PC-9 (cell line): ENCODE results near the gene SPDYC. TPM values are rescaled to one million over a fixed set of nuclear protein-coding genes. Genes with fewer than 3 reads are reported as not detected.
A peak's percentile ranks its signal among the peaks of the same experiment; 100 is the strongest.

Experiments used
- BruUV-seq: library from RNA; stranded (reverse); fragments of 400-500 nt; replicated peaks from 2 replicates; lab custom pipeline; 2021; lab: Mats Ljungman, UMichigan
- CTCF ChIA-PET: fragments of 300-600 bp; sonication (Branson Sonifier 250); formaldehyde crosslinking; loops from one replicate; lab custom pipeline; 2022; ENCODE audit warnings: antibody characterized with exemption; lab: Charles Lee
- POLR2A ChIA-PET: fragments of 300-600 bp; sonication (Branson Sonifier 250); formaldehyde crosslinking; loops from one replicate; lab custom pipeline; 2022; ENCODE audit warnings: antibody characterized with exemption; ENCODE audit not compliant: unreplicated experiment; lab: Charles Lee
- DNase-seq, 2 experiments: peaks; one replicate each; pipeline versions ENCODE4 v3.0.0 to v3.0.0-alpha.2; 2015 to 2022; ENCODE audit warnings: mixed read lengths in 1 of 2
- H2AFZ ChIP-seq: fragments of 200-600 bp; sonication (generic); 2 replicates; pipeline ENCODE4 v1.8.1; 2017; ENCODE audit warnings: antibody characterized with exemption
- H3F3A ChIP-seq: fragments of 200-600 bp; sonication (generic); 2 replicates; pipeline ENCODE4 v1.8.1; 2017; ENCODE audit warnings: antibody characterized with exemption, mild to moderate bottlenecking, low read depth; ENCODE audit not compliant: insufficient read depth
- H3K27ac ChIP-seq: fragments of 200-600 bp; sonication (generic); 2 replicates; pipeline ENCODE4 v1.6.1; 2016; ENCODE audit warnings: mixed run types
- H3K27me3 ChIP-seq: fragments of 200-600 bp; sonication (generic); 2 replicates; pipeline ENCODE4 v1.6.1; 2016; ENCODE audit warnings: low read depth, mixed run types; ENCODE audit not compliant: insufficient read depth
- H3K36me3 ChIP-seq: fragments of 200-600 bp; sonication (generic); 2 replicates; pipeline ENCODE4 v1.6.1; 2016; ENCODE audit warnings: low read depth, mixed run types
- H3K4me1 ChIP-seq: fragments of 200-600 bp; sonication (generic); replicated peaks from 2 replicates; pipeline ENCODE4 v1.6.1; 2016; ENCODE audit warnings: mixed run types; ENCODE audit not compliant: insufficient read depth
- H3K4me2 ChIP-seq: fragments of 200-600 bp; sonication (generic); 2 replicates; pipeline ENCODE4 v1.6.1; 2017; ENCODE audit warnings: mixed run types
- H3K4me3 ChIP-seq: fragments of 200-600 bp; sonication (generic); 2 replicates; pipeline ENCODE4 v1.6.1; 2016; ENCODE audit warnings: mixed run types
- H3K79me2 ChIP-seq: fragments of 200-600 bp; sonication (generic); 2 replicates; pipeline ENCODE4 v1.6.1; 2017; ENCODE audit warnings: low read depth, mixed run types
- H3K9me2 ChIP-seq: fragments of 200-600 bp; sonication (generic); 2 replicates; pipeline ENCODE4 v1.8.1; 2017; ENCODE audit warnings: mild to moderate bottlenecking; ENCODE audit not compliant: insufficient read depth
- H3K9me3 ChIP-seq: fragments of 200-600 bp; sonication (generic); 2 replicates; pipeline ENCODE4 v1.8.1; 2016; ENCODE audit warnings: low read depth; ENCODE audit not compliant: insufficient read depth
- H4K20me1 ChIP-seq: fragments of 200-600 bp; sonication (generic); 2 replicates; pipeline ENCODE4 v1.8.1; 2017; ENCODE audit not compliant: insufficient read depth
- EZH2 ChIP-seq: fragments of 200-600 bp; sonication (generic); IDR thresholded peaks from 2 replicates; pipeline ENCODE4 v1.8.0; 2017; ENCODE audit warnings: antibody characterized with exemption, low read depth
- intact Hi-C: fragments of 100-400 bp; cut with micrococcal nuclease; formaldehyde crosslinking; loops from one replicate; pipeline ENCODE4 v1.10.0; 2022; ENCODE audit not compliant: unreplicated experiment
- total RNA-seq: library from RNA; stranded (reverse); gene quantifications from 2 replicates; pipeline ENCODE4 v1.2.3, GENCODE V29; 2021
- TF ChIP-seq, protein P1 (sequence below): fragments of 200-600 bp; sonication (generic); conservative IDR thresholded peaks from 2 replicates; pipeline ENCODE4 v1.6.1; 2017; ENCODE audit warnings: mixed run types, antibody characterized with exemption, mild to moderate bottlenecking, moderate library complexity

Gene SPDYC
- total RNA-seq, 1 experiment from 2014 or later, result not detected

DNA sequence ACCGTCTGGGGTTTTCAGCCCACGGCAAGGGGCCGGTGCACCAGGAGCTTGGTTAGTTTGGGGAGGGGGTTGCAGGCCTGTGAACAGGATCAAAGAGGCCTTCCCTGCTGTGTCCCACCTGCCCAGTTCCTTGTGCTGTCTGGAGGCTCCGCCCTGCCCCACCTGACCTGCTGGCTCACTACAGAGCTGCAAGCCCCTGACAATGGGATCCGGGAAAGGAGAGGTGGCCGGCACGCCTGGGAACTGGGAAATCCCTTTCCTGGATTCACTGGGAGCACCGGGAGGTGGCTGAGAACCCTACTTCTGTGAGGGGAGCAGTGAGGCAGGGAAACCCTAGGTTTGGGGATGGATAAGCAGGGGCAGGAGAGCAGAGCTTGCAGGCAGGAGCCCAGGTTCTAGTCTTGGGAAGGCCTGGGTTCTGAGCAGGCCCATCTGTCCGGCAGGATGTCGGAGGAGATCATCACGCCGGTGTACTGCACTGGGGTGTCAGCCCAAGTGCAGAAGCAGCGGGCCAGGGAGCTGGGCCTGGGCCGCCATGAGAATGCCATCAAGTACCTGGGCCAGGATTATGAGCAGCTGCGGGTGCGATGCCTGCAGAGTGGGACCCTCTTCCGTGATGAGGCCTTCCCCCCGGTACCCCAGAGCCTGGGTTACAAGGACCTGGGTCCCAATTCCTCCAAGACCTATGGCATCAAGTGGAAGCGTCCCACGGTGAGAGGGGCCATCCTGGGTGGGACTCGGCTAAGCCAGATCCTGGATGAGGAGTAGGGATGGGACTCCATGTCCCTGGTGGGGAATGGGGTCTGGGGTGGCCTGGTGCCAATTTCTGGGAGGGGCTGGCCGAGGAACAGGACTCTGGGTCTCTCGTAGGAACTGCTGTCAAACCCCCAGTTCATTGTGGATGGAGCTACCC lies 12.5 kb downstream of the SPDYC start:
- peaks cover 19% of the 10 kb centered on the region for H4K20me1 ChIP-seq
- H3K9me3 ChIP-seq, result no peaks in the 10 kb centered on the region
- peaks cover 32% of the 10 kb centered on the region for H3K4me1 ChIP-seq
- DNase-seq, result peak; percentile 63 to 68
- no peaks in the 10 kb centered on the region for H3K9me2 ChIP-seq
- CTCF ChIA-PET, result interaction anchor here (0.5 to 1.6 kb wide), 7 partner anchors 18 to 918 kb away, joined by 3 to 10 read pairs (median 5); partner anchors contain the start of gene ZNHIT2
- H3K4me3 ChIP-seq, result peak overlapping the region; percentile 97
- BruUV-seq, result no TSS peak
- no peaks in the 10 kb centered on the region for H3K27me3 ChIP-seq
- H3K4me2 ChIP-seq, result peak overlapping the region; percentile 96
- intact Hi-C loops, result loop anchor here (1.0 to 5.0 kb wide), 5 partner anchors 47 to 340 kb away; partner anchors contain the start of genes ATG2A, CDC42BPG, FAU and MRPL49
- peaks cover 27% of the 10 kb centered on the region for H3K36me3 ChIP-seq
- POLR2A ChIA-PET, result interaction anchor here (0.5 to 2.6 kb wide), 8 partner anchors 47 to 177 kb away, joined by 3 to 25 read pairs (median 6); partner anchors contain the start of genes FAU, MRPL49 and SNX15
- H3K27ac ChIP-seq, result peak overlapping the region; percentile 81
- peaks cover 51% of the 10 kb centered on the region for H3F3A ChIP-seq
- peaks cover 69% of the 10 kb centered on the region for H3K79me2 ChIP-seq
- H2AFZ ChIP-seq, result peak overlapping the region; percentile 71
- TF ChIP-seq, protein P1, sequence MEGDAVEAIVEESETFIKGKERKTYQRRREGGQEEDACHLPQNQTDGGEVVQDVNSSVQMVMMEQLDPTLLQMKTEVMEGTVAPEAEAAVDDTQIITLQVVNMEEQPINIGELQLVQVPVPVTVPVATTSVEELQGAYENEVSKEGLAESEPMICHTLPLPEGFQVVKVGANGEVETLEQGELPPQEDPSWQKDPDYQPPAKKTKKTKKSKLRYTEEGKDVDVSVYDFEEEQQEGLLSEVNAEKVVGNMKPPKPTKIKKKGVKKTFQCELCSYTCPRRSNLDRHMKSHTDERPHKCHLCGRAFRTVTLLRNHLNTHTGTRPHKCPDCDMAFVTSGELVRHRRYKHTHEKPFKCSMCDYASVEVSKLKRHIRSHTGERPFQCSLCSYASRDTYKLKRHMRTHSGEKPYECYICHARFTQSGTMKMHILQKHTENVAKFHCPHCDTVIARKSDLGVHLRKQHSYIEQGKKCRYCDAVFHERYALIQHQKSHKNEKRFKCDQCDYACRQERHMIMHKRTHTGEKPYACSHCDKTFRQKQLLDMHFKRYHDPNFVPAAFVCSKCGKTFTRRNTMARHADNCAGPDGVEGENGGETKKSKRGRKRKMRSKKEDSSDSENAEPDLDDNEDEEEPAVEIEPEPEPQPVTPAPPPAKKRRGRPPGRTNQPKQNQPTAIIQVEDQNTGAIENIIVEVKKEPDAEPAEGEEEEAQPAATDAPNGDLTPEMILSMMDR, result no peak
- no peak for TF ChIP-seq EZH2

DNA sequence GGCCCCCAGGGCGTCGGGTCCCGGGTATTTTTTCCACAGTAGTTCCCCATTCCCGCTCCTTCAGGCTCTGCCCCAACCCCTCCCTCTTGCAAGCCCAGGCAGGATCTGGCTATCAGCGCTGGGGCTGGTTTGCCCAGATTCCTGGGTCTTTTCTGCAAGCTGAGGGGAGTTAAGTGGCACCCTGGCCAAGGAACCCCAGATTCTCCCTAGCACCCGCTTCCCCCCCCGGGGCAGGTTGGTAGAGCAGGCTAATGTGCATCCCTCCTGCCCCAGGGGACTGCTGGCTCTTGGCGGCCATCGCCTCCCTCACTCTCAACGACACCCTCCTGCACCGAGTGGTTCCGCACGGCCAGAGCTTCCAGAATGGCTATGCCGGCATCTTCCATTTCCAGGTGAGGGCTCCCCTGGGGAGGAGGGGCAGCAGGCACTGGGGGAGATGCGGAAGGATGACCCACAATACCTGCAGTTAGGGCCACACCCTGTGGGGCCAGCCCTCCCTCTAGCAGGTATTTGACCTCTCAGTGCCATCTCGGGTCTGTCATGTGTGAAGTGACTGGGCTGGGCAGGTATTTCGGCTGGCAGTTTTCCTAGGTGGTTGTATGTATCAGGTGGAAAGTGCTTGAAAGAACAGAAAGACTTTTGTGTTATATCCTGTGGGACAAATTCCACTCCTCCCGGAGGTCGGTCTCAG lies 13.3 kb downstream of the SPDYC start:
- Histone ChIP-seq H3K27ac (peak overlapping the region; percentile 81), H3K9me3 (no peaks in the 10 kb centered on the region), H3K4me1 (peaks cover 32% of the 10 kb centered on the region), H3K9me2 (no peaks in the 10 kb centered on the region), H4K20me1 (peaks cover 19% of the 10 kb centered on the region), H3K79me2 (peaks cover 70% of the 10 kb centered on the region), H3K4me2 (peak overlapping the region; percentile 96), H3F3A (peaks cover 50% of the 10 kb centered on the region), H3K27me3 (no peaks in the 10 kb centered on the region), H2AFZ (no peak overlapping the region), H3K36me3 (peaks cover 27% of the 10 kb centered on the region), H3K4me3 (peak overlapping the region; percentile 97)
- peak; percentile 92 to 94 for DNase-seq
- ChIA-PET CTCF (interaction anchor here (0.6 to 1.4 kb wide), 2 partner anchors 15 to 66 kb away, joined by 3 to 5 read pairs; partner anchors contain the start of gene ZNHIT2), POLR2A (interaction anchor here (0.5 to 1.8 kb wide), 5 partner anchors 61 to 176 kb away, joined by 3 to 10 read pairs (median 4); partner anchors contain the start of genes FAU, MRPL49 and SNX15)
- no peak for TF ChIP-seq EZH2
- TF ChIP-seq, protein P1, result no peak
- intact Hi-C loops, result loop anchor here (1.0 to 5.0 kb wide), 5 partner anchors 48 to 341 kb away; partner anchors contain the start of genes ATG2A, CDC42BPG, FAU and MRPL49
- no TSS peak for BruUV-seq

DNA sequence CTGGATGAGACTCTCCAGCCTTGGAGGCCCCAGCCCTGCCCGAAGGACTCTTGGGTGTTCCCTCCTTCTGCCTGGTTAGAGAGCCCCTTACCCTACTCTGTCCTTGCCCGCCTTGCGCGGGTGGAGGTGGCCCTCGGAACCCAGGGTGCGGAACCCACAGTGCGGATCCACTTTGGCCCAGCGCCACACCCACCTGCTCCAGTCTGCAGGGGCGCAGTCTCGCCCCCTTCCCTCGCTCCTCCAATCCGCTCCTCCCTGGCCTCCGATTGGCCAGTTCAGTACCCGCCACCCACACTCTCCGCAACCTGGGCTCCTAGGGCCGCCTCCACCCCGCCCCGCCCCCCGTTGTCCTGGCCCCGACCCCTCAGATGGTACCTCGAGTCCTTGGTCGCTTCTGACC lies 14.1 kb downstream of the SPDYC start:
- no peaks in the 10 kb centered on the region for H3K27me3 ChIP-seq
- peaks cover 48% of the 10 kb centered on the region for H3F3A ChIP-seq
- H3K36me3 ChIP-seq, result peaks cover 33% of the 10 kb centered on the region
- H3K27ac ChIP-seq, result peak overlapping the region; percentile 81
- peaks cover 19% of the 10 kb centered on the region for H4K20me1 ChIP-seq
- no peak for DNase-seq
- ChIA-PET CTCF (no interaction called here), POLR2A (no interaction called here)
- H2AFZ ChIP-seq, result no peak overlapping the region
- BruUV-seq, result no TSS peak
- H3K4me2 ChIP-seq, result peak overlapping the region; percentile 96
- intact Hi-C loops, result loop anchor here (5.0 kb wide), 2 partner anchors 157 to 342 kb away; partner anchors contain the start of genes CDC42BPG and SNX15
- TF ChIP-seq, protein P1, result no peak
- no peak for TF ChIP-seq EZH2
- no peaks in the 10 kb centered on the region for H3K9me2 ChIP-seq
- peaks cover 32% of the 10 kb centered on the region for H3K4me1 ChIP-seq
- peaks cover 74% of the 10 kb centered on the region for H3K79me2 ChIP-seq
- peak overlapping the region; percentile 97; the same call in 1 of the 2 replicates for H3K4me3 ChIP-seq
- H3K9me3 ChIP-seq, result no peaks in the 10 kb centered on the region
